GM10266 (cell line): Measurements from ENCODE around the gene ADAD1.

Experiments used
- DNase-seq: peaks from one replicate; pipeline ENCODE4 v3.0.0; 2012; ENCODE audit errors: extremely low spot score
- CTCF ChIP-seq: IDR thresholded peaks from 2 replicates; pipeline ENCODE4 v1.5.1; 2012; ENCODE audit warnings: mild to moderate bottlenecking, low read depth; ENCODE audit not compliant: control insufficient read depth, insufficient read depth; ENCODE audit errors: missing control alignments

ADAD1 gene

DNA sequence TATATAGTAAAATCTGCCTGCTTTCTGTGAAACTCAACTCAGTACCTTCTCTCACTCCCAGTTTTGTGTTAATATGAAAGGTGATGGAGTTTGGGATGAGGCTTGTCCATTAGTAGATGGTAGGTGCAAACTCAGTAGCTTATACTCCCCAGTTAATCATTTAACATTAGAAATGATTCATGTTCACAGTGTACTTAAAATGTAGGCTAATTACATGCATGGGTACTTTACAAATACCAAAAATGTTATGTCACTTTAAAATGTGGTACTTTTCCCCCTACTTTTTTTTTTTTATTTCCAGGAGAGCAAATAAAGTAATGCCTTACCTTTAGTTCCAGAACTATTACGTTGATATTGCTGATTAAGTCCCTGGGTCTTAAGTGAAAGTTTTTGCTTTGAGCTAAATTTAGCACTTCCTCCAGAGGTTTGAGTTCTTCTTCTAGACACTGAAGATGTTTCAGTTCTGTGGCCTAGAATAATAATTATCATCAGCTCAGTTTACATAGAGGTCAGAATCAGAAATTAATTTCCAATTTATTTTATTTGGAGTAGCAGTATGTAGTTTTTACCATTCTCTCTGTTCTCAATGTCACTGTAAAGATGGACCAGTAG lies 74.7 kb downstream of the ADAD1 start:
- no peak for DNase-seq
- no peak for TF ChIP-seq CTCF

DNA sequence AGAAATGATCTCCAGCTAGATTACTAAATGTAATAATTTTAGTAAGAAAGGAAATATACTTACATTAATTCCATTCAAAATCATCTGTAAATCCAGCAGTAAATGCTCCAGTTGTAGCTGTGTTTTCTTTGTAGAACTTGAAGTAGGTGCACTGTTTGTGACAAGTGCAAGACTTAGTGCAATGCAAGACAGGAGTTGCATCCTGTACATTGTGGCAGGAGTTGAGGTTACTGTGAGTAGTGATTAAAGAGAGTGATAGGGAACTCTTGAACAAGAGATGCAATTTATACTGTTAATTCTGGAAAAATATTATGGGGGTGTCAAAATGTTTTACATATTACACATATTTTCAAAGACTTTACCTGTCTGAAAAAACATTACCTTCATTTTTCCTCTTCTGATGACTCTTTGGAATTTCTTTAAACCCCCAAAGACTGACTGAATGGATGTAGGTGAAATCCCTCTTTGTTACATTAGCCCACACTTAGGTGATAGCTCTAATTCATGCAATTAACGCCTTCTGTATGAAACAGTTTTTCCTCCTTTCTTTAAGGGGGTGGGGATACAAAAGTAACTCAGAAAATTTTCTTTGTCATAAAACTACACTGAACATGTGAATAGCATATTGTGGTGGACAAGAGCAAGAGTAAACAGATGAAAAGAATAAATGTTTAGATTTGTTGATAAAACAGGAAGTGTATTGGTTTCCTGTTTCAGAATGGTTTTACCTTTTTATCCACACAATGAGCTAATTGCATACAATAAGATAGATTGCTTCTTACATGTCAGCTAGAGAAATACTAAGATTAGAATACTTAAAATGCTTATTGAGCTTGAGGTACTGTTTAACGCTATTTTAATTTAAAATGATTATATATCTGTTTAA lies 77.7 kb downstream of the ADAD1 start, which contains the start of gene IL2:
TSS of gene IL2 (minus strand) at position 495 of the 886 bp plus-strand sequence. CDS start at position 210, 285 bp downstream.
- DNase-seq: no peak
- no peak for TF ChIP-seq CTCF

- DNase-seq: peak; percentile 7
- no peak for TF ChIP-seq CTCF
Observed at GRCh38 chr4:122458625-122459024, 79.8 kb downstream of the ADAD1 start.

DNA sequence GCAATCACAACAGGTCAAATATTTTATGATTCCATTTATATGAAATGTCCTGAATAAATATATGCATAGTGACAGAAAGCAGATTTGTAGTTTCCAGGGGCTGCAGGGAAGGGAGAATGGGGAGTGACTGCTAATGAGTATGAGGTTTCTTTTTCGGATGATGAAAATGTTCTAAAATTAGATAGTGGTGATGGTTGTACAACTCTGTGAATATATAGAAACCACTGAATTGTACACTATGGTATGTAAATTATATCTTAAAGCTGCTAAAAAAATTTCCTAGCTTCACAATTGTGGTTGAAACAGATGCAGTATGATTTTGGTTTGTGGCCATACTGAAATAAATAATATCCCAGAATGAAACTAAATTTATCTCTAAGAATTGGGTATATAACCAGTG lies 90.6 kb downstream of the ADAD1 start:
- TF ChIP-seq CTCF: no peak
- DNase-seq: no peak

DNA sequence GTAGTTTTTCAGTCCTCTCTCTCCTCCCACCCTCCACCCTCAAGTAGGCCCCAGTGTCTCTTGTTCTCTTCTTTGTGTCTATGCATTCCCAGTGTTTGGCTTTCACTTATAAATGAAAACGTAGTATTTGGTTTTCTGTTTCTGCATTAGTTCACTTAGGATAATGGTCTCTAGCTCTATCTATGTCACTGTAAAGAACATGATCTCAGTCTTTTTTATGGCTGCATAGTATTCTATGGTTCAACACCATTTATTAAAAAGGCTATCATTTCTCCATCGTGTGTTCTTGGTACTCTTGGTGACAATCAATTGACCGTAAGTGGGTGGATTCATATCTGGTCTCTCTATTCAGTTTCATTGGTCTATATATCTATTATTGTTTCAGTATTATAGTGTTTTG lies 96.4 kb downstream of the ADAD1 start:
- no peak for DNase-seq
- no peak for TF ChIP-seq CTCF

GRCh38 chr4:122476126-122476525 lies 97.3 kb downstream of the ADAD1 start:
- no peak for DNase-seq
- TF ChIP-seq CTCF: no peak

GRCh38 chr4:122476745-122477144 lies 97.9 kb downstream of the ADAD1 start:
- TF ChIP-seq CTCF: no peak
- no peak for DNase-seq
